Natural killer cell (primary cell): ENCODE results near the gene CMIP. TPM values are rescaled to one million over a fixed set of nuclear protein-coding genes. Genes with fewer than 3 reads are reported as not detected.

Experiments used
- ATAC-seq, 3 donors: fragments of 150-1000 bp in 2 of 3; fragments of 200-7000 bp in 1 of 3; cut with Tn5 transposase; 1 replicate in 1 of 3; 2 replicates in 2 of 3; pipeline ENCODE4 v1.10.0; 2021; ENCODE audit warnings: mild to moderate bottlenecking in 2 of 3, moderate library complexity in 2 of 3
- DNase-seq, 2 donors: peaks; one replicate each; pipeline versions ENCODE4 v3.0.0 to v3.0.0-alpha.2; 2013 to 2021; ENCODE audit warnings: mixed read lengths in 1 of 2
- H3K27ac ChIP-seq: one replicate; pipeline ENCODE4 v1.5.1; 2013; ENCODE audit warnings: mild to moderate bottlenecking, low read length
- H3K27me3 ChIP-seq: one replicate; pipeline ENCODE4 v1.6.1; 2013; ENCODE audit warnings: low read length; ENCODE audit not compliant: control insufficient read depth, insufficient read depth
- H3K36me3 ChIP-seq: one replicate; pipeline ENCODE4 v1.6.1; 2013; ENCODE audit warnings: low read length; ENCODE audit not compliant: control insufficient read depth, insufficient read depth
- H3K4me1 ChIP-seq: one replicate; pipeline ENCODE4 v1.6.1; 2013; ENCODE audit warnings: low read length; ENCODE audit not compliant: control insufficient read depth, insufficient read depth
- H3K4me3 ChIP-seq: one replicate; pipeline ENCODE4 v1.5.1; 2013; ENCODE audit warnings: low read length
- H3K9me3 ChIP-seq: one replicate; pipeline ENCODE4 v1.6.1; 2013; ENCODE audit warnings: low read length; ENCODE audit not compliant: control insufficient read depth, insufficient read depth
- H3K27ac Mint-ChIP-seq, 2 donors: one replicate each; pipeline ENCODE4 v1.8.0; 2022; ENCODE audit warnings: mild to moderate bottlenecking in 2 of 2, mixed read lengths in 2 of 2, moderate library complexity in 1 of 2
- H3K27me3 Mint-ChIP-seq, 2 donors: one replicate each; pipeline ENCODE4 v1.8.0; 2022; ENCODE audit warnings: low read depth in 2 of 2, mixed read lengths in 2 of 2
- H3K36me3 Mint-ChIP-seq: one replicate; pipeline ENCODE4 v1.8.0; 2022; ENCODE audit warnings: mixed read lengths
- H3K4me1 Mint-ChIP-seq, 2 donors: one replicate each; pipeline ENCODE4 v1.8.0; 2022; ENCODE audit warnings: mixed read lengths in 2 of 2
- H3K4me3 Mint-ChIP-seq: one replicate; pipeline ENCODE4 v1.8.0; 2022; ENCODE audit warnings: mild to moderate bottlenecking, moderate library complexity, mixed read lengths
- H3K9me3 Mint-ChIP-seq, 2 donors: one replicate each; pipeline ENCODE4 v1.8.0; 2022; ENCODE audit warnings: mixed read lengths in 2 of 2
- WGBS: methylation state at CpG from one replicate; pipeline ENCODE4 v1.1.7; 2013; ENCODE audit warnings: missing lambda C conversion rate; ENCODE audit not compliant: insufficient coverage; 5-methylcytosine and 5-hydroxymethylcytosine counted together
- intact Hi-C: fragments of 100-400 bp; cut with micrococcal nuclease; formaldehyde crosslinking; loops from one replicate; pipeline ENCODE4 v1.14.2; 2022
- total RNA-seq, 4 donors: library from RNA; stranded (reverse); fragments of 120-200 nt in 1 of 4; gene quantifications; one replicate each; pipeline versions ENCODE4 v1.2.3 to v1.2.4, GENCODE V29; 2013 to 2022
- TF ChIP-seq, protein P1 (sequence below): fragments of 200-600 bp; IDR thresholded peaks from one replicate; pipeline ENCODE4 v1.8.0; 2022; ENCODE audit warnings: antibody characterized with exemption

CMIP gene
- total RNA-seq, 3 donors from 2014 or later (not counting 1 experiment from before 2014, with no cell fraction given), result 88.2 to 115 (median 91.5) TPM

DNA sequence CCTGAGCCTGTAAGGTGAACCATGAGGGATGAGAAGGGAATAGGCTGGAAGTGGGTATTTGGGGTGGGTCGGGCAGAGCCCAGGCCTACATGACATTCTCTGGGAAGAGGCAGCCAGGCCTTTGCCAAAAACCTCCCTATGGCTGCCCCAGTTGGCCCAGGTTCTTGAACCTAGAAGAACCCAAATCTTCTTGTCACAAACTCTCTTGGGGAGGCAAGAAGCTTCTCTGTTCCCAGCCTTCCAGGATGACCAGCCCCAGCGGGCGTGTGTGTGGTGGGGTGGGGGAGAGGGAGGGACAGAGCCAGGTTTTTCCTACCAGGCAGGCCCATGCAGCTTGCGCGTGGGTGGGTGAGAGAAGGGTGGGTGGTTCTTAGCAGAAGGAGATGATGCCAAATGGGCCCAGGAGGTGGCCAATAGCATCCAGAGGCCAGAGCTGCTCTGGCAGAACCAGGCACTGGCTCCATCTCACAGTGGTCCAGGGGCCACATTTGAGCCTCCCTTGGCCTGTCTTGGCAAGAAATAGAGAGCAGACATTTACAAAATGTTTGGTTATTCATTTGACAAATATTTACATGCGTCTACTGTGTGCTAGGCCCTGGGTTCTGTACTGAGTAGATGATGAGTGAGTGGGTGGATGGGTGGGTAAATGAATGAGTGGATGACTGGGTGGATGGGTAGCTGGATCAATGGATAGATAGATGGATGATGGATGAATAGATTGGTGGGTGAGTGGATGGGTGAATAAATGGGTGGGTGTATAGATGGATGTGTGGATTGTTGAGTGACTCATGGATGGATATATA lies 290.2 kb downstream of the CMIP start:
- Mint-ChIP-seq H3K4me1 (peaks cover 10 to 26% of the 10 kb centered on the region in 2 donors), H3K4me3 (no peak overlapping the region), H3K27ac (no peak overlapping the region), H3K36me3 (no peaks in the 10 kb centered on the region), H3K9me3 (no peaks in the 10 kb centered on the region), H3K27me3 (no peaks in the 10 kb centered on the region)
- TF ChIP-seq, protein P1, sequence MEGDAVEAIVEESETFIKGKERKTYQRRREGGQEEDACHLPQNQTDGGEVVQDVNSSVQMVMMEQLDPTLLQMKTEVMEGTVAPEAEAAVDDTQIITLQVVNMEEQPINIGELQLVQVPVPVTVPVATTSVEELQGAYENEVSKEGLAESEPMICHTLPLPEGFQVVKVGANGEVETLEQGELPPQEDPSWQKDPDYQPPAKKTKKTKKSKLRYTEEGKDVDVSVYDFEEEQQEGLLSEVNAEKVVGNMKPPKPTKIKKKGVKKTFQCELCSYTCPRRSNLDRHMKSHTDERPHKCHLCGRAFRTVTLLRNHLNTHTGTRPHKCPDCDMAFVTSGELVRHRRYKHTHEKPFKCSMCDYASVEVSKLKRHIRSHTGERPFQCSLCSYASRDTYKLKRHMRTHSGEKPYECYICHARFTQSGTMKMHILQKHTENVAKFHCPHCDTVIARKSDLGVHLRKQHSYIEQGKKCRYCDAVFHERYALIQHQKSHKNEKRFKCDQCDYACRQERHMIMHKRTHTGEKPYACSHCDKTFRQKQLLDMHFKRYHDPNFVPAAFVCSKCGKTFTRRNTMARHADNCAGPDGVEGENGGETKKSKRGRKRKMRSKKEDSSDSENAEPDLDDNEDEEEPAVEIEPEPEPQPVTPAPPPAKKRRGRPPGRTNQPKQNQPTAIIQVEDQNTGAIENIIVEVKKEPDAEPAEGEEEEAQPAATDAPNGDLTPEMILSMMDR, result no peak
- Histone ChIP-seq H3K4me3 (no peak overlapping the region), H3K27me3 (no peaks in the 10 kb centered on the region), H3K9me3 (no peaks in the 10 kb centered on the region), H3K27ac (no peak overlapping the region), H3K36me3 (no peaks in the 10 kb centered on the region), H3K4me1 (peaks cover 34% of the 10 kb centered on the region)
- WGBS, result 96% methylated on average over 6 of the region's 6 CpGs
- DNase-seq (no peak), ATAC-seq (no peak)
- intact Hi-C loops, result loop anchor here (5.0 kb wide), 3 partner anchors 137 to 473 kb away; no protein-coding TSS in a partner anchor

DNA sequence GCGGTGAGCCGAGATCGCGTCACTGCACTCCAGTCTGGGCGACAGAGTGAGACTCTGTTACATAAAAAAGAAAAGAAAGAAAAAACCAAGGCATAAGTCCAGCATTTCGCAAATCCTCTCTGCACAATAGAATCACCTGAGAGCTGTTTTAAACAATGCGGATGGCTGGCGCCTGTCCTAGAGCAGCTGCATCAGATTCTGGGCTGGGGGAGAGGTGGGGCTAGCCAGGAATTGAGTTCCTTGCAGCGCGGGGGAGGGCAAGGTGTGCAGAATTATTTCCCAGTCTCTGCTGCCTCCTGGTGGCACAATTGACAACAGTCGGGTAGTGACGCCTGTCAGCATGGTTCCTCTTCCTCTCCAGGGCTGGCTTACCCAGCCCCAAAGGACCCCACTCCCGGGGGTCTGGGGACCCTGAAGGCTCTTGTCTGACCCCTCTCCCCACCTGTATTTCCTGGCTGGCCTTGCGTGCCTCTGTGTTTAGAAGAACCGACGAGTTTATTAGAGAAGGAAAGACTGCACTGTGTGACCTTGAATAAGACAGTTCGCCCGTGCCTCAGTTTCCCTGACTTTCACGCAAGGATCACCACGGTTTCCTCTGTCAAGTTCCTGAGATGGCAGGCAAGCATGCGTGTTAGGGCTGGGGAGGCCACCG lies 293.4 kb downstream of the CMIP start:
- H3K4me1 Mint-ChIP-seq, result peaks cover 7 to 19% of the 10 kb centered on the region in 2 donors
- no peaks in the 10 kb centered on the region for H3K9me3 ChIP-seq
- no peak overlapping the region for H3K27ac ChIP-seq
- WGBS, result 9% methylated on average over 21 of the region's 22 CpGs
- H3K4me3 ChIP-seq, result peak overlapping the region; percentile 11
- peak; percentile 80 to 93 for DNase-seq
- H3K27ac Mint-ChIP-seq, result peak overlapping the region in 1 of 2 donors; percentile 75
- peaks cover 35% of the 10 kb centered on the region for H3K4me1 ChIP-seq
- intact Hi-C loops, result loop anchor here (1.0 to 5.0 kb wide), 5 partner anchors 134 to 533 kb away; no protein-coding TSS in a partner anchor
- no peaks in the 10 kb centered on the region for H3K27me3 ChIP-seq
- ATAC-seq, result peak; percentile 89 to 97 (median 96)
- H3K36me3 Mint-ChIP-seq, result no peaks in the 10 kb centered on the region
- H3K27me3 Mint-ChIP-seq, result no peaks in the 10 kb centered on the region
- H3K36me3 ChIP-seq, result no peaks in the 10 kb centered on the region
- peak overlapping the region; percentile 58 for H3K4me3 Mint-ChIP-seq
- H3K9me3 Mint-ChIP-seq, result no peaks in the 10 kb centered on the region
- TF ChIP-seq, protein P1, result peak; percentile 88

DNA sequence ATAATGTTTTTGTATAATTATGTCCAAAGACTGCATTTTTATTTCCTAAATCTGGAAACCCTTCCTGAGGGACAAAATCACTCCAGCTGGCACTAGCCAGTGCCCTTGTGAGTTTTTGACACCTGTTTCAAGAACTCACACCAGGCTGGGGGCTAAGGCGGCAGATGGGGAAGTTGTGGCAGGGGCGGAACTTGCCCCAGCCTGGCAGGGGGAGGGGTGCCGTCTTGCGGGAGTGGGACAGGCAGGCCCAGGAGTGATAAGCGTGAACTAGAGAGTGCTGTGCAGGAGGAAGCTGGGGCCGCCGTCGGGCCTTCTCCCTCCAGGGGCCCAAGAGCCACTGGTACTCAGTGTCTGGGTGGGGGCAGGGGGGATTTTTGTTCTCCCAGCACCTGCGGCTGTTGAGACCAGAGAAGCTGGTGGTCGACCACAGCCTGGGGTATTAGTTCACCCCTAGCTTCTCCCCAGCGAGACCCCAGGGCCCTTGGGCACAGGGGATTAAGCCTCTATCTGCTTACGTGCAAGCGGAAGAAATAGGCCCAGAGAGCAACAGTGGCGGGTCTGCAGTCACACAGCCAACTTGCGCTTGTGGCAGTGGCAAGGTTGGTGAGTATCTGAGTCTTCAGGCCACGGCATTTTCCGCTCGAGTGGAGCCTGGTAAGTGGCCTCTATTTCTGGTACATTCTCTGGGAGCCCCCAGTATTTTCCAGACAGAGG lies 294.3 kb downstream of the CMIP start:
- Mint-ChIP-seq H3K4me1 (peaks cover 7 to 19% of the 10 kb centered on the region in 2 donors), H3K36me3 (no peaks in the 10 kb centered on the region), H3K27ac (no peak overlapping the region), H3K27me3 (no peaks in the 10 kb centered on the region), H3K9me3 (no peaks in the 10 kb centered on the region), H3K4me3 (no peak overlapping the region)
- DNase-seq (no peak), ATAC-seq (peak in 2 of 3 donors; percentile 36 to 77)
- Histone ChIP-seq H3K36me3 (no peaks in the 10 kb centered on the region), H3K4me1 (peaks cover 35% of the 10 kb centered on the region), H3K9me3 (no peaks in the 10 kb centered on the region), H3K27me3 (no peaks in the 10 kb centered on the region), H3K4me3 (peak overlapping the region; percentile 12), H3K27ac (peak overlapping the region; percentile 48)
- intact Hi-C loops, result loop anchor here (1.0 to 5.0 kb wide), 5 partner anchors 133 to 534 kb away; no protein-coding TSS in a partner anchor
- TF ChIP-seq, protein P1, result no peak
- WGBS, result 36% methylated on average over 18 of the region's 18 CpGs
